ENCODE results near the gene DNAH11.
A peak's percentile ranks its signal among the peaks of the same experiment; 100 is the strongest.
"Not testable (repeated sequence)": the region's sequence is repeated elsewhere in the genome, so short reads cannot be mapped to it uniquely, and the experiment has no call there.

Gene DNAH11

DNA sequence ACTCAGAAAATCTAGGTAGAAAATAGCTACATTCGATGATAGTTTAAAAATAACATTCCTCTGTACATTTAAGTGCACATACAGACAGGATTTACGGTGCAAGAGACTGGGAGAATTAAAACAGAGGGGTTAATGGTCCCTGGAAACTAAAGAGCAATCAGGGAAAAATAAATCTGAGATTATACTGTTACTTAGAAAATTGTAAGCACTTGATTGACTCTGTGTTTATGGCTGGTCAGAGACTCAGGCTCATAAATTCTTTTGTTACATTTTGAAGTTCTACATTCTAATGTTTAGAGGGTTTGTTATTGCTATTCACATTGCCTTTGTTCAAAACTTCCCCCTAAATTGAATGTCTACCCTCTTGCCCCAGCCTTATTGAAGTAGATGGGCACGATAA, 348.5 kb downstream of the DNAH11 start:
- DNase-seq = no peak

GRCh38 chr7:21893401-21893800, 350.6 kb downstream of the DNAH11 start:
- DNase-seq = no peak

- DNase-seq = peak; percentile 33 to 65 (median 41)
Measured at GRCh38 chr7:21898265-21898930, 355.6 kb downstream of the DNAH11 start.

GRCh38 chr7:21902240-21902639, 359.4 kb downstream of the DNAH11 start:
- no peak for DNase-seq

DNA sequence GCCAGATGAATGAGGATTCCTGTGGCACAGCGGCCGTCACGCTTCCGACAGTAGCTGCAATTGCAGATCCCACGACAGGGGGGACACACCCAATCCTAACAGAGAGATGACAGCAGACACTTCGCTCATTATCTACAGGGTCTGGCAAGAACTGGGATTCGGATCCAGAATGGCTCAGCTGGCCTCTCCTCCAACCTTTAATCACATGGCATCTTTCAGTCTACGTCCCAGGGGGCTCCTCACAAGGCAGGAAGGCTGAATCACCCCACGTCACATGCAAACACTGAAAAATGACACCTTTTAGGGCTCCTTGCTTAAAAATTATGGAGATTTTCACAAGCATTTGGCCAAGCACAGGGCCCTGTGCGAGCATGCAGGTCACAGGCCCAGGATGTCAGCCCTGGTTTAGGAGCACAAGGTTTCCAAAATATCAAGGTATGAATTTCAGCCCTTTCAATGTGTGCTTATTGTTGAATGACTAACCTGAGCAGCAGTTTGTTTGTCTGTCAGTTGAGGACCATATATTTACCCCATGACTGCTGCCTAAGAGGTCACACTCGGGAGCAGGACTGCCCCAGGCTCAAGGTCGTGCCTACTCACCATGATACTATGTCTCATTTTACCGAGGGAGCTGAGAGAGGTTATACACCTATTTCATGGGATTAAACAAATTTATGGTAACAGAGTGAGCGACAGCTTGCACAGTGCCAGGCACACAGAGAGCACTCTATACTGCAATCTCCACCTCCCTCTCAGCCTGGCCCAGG, 360.4 kb downstream of the DNAH11 start:
- DNase-seq = no peak

GRCh38 chr7:21908746-21909145, 365.9 kb downstream of the DNAH11 start:
- DNase-seq = no peak

- DNase-seq = peak in 1 of 3 donors; percentile 1
Measured at GRCh38 chr7:21910253-21910652, 367.4 kb downstream of the DNAH11 start.

GRCh38 chr7:21911341-21911875, 368.6 kb downstream of the DNAH11 start:
- DNase-seq = peak in 1 of 3 donors; percentile 1

DNA sequence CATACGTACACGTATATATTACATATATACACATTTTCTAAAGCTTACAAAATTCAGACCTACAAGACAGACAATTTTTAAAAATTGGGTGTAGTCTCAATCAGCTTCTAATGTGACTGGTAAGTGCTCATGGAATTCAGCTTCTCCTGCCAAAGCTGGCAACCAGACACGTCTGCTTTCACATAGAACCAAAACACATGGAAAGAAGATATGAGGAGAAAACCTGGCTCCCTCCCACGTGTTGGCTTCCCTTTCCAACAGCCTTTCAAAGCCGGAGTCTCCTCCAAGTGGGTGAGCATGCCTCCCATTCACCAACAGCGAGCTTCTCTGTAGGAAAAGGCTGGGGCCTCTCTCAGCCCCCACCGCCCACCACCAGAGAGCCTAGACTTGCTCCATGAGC, 369.5 kb downstream of the DNAH11 start:
- DNase-seq = peak in 1 of 3 donors; percentile 11

GRCh38 chr7:21912931-21913780, 370.3 kb downstream of the DNAH11 start:
- peak in 1 of 3 donors; percentile 15 for DNase-seq

DNA sequence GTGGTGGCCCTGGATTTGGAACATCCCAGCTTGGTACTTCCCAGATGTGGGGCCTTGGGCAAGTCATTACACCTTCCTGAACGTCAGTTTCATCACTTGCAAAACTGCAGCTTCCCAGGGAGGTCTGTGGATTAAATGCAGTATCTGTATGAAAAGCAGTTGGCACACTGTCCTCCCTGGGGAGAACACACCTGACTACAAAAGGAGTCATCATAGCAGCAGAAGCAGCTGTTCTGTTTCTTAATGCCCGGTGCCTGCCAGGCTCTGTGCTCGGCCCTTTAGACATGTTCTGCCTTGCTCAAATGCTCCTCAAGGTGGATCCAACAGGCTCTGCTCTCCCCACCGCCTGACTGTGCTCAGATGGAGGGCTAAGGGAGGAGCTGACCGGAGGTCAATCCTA, 371.8 kb downstream of the DNAH11 start:
- DNase-seq = peak in 1 of 3 donors; percentile 11

DNA sequence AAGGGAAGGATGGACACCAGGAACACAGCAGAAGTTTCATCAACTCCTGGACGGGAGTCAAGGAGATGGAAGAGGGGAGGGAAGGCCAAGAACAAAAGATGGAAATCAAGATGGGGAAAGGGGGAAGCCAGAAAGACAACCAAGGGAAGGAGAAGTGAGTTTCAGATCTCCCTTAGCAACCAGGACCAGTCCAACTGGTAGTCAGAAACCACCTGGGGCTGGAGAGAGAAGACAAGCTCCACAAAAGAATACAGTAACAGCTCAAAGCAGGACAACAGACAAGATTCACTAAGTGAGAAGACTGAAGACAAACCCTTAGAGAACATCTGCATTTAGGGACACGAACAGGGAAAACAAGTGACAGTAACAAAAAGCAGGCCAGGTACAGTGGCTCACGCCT, 372.3 kb downstream of the DNAH11 start:
- DNase-seq = peak in 1 of 3 donors; percentile 11

DNA sequence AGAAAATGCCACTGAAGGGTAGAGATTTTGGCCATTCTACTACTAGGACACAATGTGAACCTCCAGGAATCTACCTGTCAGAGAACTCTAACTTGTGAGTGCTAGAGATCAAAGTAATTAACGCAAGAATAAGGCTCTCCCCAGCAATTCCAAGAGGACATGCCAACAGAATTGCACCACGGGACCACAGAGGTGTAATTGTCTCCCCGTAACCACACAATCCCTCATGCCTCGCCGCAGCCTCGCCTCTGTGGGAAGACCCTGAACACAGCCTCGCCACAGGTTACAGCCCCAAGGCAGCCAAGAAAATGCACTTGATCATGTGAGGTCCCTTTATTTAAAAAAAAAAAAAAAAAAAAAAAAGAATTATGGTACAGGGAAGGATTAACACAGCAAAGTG, 373.3 kb downstream of the DNAH11 start:
- DNase-seq = peak in 1 of 3 donors; percentile 13

DNA sequence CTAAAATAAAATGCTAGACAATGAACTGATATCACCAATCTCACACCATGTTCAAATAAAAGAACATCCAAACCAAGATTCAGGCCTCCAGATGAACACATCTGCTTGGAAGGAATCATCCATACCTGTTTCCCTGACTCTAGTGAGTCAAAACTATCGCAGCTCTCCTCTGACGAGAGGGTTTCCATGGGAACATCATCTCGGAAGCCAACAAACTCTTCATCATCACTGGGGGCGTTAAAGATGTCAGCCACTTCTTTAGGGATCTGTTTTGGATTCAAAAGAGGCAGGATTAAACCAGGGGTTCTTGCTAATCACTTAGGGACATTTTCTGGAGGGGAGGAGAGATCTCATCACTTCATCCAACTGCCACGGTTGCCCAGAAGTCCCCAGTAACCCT, 373.8 kb downstream of the DNAH11 start:
- peak in 1 of 3 donors; percentile 4 for DNase-seq

DNA sequence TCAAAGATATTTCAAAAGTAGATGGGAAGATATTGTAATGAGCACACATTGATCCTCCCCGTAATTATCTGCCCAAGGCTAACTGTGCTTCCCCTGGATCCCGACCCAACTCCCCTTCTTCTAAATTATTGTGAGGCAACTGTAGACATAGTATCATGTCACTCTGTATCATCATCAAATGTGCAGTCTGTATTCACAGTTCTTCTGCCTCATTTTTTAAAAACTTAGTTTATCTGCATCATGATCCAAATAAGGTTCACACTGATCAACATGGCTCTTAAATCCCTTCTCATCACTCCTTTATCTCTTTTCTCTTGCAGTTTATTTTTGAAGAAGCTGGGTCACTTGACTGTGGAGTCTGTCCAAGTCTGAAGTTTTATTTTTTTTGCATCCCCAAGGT, 375.4 kb downstream of the DNAH11 start:
- DNase-seq = peak in 1 of 3 donors; percentile 16

GRCh38 chr7:21920936-21921335, 378.1 kb downstream of the DNAH11 start:
- no peak for DNase-seq

GRCh38 chr7:21922605-21923004, 379.8 kb downstream of the DNAH11 start:
- no peak for DNase-seq

GRCh38 chr7:21923658-21924057, 380.8 kb downstream of the DNAH11 start:
- DNase-seq = no peak

DNA sequence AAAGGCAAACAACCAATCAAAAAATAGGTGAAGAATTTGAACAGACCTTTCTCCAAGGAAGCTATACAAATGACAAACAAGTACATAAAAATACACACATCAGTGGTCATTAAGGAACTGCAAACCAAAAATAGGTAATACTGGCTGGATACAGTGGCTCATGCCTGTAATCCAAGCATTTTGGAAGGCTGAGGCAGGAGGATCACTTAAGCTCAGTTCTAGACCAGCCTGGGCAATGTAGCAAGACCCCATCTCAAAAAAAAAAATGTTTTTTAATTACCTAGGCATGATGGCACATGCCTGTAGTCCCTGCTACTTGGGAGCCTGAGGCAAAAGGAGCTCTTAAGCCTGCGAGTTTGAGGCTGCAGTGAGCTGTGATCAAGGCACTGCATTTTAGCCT, 383.6 kb downstream of the DNAH11 start:
- no peak for DNase-seq

DNA sequence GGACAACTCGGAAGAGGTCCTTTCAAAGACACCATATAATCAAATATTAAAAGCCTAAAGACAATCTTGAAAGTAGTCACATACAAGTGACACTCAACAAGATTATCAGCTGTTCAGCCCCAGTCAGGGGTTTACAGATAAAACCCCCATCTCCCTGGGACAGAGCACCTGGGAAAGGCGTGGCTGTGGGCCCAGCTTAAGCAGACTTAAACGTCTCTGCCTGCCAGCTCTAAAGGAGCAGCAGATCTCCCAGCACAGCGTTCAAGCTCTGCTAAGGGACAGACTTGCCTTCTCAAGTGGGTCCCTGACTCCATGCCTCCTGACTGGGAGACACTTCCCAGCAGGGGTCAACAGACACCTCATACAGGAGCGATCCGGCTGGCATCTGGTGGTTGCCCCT, 384.9 kb downstream of the DNAH11 start:
- no peak for DNase-seq

DNA sequence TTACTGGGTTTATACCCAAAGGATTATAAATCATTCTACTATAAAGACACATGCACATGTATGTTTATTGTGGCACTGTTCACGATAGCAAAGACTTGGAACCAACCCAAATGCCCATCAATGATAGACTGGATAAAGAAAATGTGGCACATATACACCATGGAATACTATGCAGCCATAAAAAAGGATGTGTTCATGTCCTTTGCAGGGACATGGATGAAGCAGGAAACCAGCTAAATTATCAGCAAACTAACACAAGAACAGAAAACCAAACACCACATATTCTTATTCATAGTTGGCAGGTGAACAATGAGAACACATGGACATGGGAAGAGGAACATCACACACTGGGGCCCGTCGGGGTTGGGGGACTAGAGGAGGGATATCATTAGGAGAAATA, 390.5 kb downstream of the DNAH11 start:
- DNase-seq = not testable (repeated sequence)

- peak in 1 of 3 donors; percentile 13 for DNase-seq
Measured at GRCh38 chr7:21934808-21935207, 392.0 kb downstream of the DNAH11 start.

- no peak for DNase-seq
Measured at GRCh38 chr7:21938463-21938862, 395.6 kb downstream of the DNAH11 start.

Measured in suppressor macrophage treated with lipopolysaccharide for 1 hour (primary cell).